HG02970 (cell line): ENCODE data around the gene EYS.

ENCODE experiments used
- ATAC-seq: cut with Tn5 transposase; IDR thresholded peaks from one replicate; pipeline ENCODE4 v1.9.1; 2021; ENCODE audit warnings: mild to moderate bottlenecking, moderate library complexity, moderate number of reproducible peaks; ENCODE audit not compliant: unreplicated experiment, low FRiP score

Gene EYS

DNA sequence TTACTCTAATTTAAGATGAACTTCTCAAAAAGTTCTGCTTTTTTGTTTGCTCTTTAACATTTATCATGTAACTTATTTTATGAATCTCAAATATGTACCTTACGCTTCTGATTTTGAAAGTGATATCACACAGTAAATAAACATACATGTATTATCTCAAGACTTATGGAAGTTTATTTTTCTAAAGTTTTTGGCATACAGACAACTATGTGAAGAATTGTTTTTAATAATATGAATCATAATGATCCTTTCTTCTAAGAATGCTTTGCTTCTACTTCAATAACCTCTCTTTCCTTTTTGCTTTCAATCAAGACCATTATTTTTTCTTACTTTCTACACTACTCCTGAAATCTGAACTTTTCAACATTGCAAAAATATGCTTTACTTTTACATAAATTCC is 816.4 kb downstream of the EYS start:
- no peak for ATAC-seq

DNA sequence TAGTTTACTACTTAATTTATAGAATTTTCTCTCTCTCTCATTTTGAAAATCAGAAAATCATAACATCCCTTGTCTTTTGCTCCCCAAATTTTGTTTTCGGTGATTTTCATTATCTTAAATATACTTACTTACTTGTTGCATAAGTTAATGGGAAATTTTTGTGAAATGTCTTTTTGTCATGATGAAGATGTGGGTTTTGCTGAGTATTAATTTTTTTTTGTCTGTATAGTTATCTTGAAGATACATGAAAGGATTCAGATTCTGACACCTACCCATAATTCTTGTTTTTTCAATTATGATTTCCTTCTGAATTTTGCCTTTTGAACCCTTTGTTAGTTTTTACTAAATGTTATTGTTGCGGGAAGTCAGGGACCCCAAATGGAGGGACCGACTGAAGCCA is 817.9 kb downstream of the EYS start:
- ATAC-seq, result no peak

DNA sequence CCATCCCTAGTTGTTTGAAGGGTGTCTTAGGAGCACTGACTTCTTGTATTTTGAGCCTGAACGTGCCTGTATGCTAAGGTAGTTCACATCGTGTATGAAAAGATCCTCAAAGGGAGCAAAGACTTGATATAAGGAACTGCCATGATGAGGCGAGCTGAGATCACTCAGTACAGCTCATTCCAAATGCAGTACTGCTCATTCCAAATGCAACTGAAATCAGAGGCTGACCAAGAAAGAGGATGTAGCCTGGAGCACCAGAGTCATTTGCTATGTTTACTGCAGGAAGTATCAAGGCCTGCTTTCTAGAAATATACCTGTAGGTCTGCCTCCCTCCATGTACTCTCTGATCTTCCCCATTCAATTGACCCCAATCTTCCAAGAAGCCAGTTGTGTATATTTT is 832.2 kb downstream of the EYS start:
- ATAC-seq, result no peak

DNA sequence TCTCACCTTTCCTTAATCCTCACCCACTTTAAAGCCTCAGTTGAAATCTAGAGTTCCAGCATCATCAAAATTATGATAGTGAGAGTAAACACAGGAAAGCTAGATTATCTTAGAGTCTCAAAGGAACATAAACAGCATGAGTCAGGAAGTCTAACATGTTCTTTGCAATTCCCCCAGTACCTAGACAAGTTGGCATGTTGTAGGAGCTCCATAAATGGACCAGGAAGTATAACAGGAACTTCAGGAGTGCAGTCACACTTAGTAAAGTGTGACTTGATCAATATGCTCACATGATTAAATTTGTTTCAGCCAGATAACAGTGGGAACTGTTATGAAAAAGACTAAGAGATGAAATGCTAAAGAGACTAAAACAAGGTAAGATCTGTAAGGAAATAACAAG is 834.4 kb downstream of the EYS start:
- ATAC-seq, result no peak

DNA sequence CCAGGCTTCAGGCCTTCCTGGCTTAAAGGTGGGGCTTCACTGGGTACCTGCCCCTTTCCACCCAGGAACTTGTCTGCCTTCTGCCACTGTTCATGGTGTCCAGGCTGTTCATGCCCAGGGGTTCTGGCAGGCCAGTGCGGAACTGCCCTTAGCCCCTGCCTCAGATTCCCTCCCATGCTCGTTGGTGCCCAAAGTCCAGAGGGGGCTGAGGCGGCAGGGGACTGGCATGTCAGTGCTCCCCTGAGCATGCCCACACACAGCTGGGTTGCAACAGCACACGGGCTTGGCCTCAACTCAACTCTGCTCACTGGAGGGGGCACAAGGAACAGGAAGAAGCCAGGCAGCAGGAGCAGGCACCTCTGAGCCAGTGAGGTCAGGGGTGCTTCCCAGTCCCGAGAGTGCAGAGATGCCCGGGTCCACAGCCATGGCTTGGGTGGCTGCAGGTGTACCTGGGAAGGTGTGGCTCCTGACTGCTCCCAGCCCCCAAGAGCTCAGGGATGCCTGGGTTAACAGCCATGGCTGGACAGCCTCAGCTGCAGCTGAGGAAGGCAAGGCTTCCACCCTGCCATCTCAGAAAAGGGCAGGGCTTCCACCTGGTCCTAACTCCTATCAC is 845.9 kb downstream of the EYS start:
- no peak for ATAC-seq

DNA sequence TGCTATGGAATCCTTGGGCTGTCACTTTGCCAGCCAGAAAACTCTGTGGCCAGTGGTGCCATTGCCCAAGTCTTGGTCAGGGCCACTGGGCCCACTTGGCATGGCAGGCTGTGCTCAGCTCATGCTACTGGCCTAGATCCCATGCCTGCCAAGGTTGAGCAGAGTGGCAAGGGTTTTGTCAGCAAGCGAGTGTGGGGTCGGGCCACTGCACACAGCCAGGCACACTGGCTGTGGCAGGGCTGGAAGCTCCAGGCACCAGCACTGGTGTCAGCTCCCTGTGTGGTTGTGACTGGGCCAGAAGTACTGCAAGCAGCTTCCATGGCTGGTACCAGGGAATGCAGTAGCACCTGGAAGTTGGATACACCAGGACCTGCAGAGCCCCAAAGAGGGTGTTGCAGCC is 846.8 kb downstream of the EYS start:
- ATAC-seq, result no peak

DNA sequence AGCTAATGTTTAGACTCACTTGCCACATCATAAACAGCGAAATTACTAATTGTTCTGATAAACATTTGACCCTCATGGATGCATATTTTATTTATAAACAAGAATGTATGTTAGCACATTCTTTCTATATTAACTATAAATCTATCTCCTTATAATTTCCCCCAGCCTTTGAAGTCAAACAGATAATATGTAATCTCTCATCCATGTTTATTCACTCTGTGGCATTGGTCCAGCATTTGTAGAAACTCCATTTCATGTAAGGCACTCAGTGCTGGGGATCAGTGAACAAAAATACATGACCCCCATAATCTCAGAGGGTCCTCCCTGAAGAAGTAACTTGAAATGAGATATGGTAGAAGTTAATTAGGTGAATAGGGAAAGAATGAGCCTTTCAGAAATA is 856.9 kb downstream of the EYS start:
- no peak for ATAC-seq

DNA sequence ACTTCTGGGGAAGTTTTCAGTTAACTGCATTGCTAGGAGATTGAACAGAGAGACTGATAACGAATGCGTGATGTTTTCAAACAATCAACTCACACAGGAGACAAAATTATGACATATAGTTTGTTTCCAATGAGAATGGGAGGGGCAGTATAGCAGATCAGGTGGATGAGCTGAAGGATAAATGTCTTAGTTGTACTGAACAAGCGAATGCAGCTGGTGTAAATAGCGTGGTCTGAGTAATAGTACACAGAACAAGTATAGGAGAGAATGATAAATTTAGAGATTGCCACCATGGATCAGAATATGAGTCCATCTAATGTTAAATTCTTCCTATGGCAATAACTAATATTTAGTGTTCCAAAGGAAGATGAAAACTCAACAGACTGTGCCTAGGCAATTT is 858.6 kb downstream of the EYS start:
- ATAC-seq, result no peak

DNA sequence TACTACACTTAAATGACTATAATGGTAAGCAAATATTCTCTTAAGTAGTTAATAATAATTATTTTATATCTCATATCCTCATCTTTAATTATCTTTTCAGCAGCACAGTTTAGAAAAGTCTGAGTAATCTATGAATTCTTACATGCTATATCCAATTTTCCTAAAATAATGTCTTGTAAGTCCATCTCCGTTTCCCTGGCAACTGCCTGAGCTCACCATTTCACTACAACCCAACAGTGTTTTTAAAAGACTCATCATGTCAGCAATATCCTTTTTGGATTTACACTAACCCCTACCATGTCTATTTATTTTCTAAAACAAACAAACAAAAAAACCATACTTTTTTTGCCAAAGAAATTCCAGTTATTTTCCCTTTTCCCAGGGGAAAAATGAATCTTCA is 859.6 kb downstream of the EYS start:
- ATAC-seq, result no peak

DNA sequence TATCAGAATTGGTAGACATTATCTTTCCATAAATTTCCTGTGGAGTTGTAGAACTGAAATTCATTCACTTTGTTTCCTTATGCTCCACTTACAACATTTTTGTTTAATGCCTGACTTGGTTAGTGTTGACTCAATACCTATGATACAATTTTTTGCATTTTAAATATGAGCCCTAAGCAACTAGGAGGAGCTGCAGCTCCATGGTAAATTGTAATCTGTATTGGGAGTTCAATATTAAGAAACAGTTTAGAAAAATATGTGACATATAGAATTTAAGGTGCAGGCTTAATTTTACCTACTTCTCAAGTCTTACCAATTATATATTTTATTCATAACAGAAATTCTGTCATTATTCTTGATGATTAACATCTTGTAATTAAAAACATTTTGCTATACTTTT is 868.3 kb downstream of the EYS start:
- no peak for ATAC-seq

DNA sequence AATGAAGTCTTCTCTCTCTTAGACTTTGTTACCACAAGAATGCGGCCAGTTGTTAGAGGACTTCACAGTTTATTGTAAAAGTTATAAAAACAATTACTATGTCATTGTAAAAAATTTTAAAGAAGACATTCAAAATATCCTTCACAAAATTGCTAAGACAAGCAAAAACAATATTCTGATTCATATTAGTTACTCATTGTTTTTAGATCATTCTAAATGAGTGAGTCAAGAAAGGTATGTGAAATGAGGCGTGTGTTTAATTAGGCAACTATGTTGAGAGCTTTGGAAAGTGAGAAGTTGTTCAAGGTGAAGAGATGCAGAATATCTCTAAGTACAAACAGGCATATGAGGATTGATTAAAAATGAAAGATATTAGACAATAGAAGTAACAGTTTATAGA is 875.3 kb downstream of the EYS start:
- ATAC-seq, result no peak

DNA sequence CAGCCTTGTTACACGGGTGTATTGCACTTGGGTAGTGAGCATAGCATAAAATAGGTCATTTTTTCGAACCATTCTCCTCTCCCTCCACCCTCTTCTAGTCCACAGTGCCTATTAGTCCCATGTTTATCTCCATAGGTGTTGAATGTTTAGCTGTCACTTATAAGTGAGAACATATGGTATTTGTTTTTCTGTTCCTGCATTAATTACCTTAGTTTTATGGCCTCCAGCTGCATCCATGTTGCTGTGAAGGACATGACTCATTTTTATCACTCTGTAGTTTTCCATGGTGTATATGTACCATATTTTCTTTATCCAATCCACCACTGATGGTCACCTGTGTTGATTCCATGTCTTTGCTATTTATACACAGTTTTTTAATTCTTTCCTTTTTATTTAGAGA is 889.5 kb downstream of the EYS start:
- no peak for ATAC-seq

DNA sequence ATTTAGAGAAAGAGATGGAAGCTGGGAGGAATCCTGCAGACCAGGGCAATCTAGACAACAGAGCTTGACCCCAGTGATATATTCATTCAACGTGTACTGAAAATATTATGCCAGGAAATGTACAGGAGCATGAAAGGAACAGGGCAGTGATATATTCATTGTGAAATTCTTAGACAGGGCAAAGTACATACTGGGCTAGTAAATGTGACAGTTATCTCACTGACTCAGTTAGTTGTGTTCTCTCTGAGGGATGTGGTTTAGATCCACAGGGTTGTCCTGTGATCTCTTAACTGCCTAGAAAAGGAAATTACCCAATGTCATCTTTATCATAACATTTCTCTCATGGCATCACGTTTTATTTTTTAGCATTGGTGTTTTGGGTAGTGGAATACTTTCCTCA is 891.3 kb downstream of the EYS start:
- ATAC-seq, result no peak

DNA sequence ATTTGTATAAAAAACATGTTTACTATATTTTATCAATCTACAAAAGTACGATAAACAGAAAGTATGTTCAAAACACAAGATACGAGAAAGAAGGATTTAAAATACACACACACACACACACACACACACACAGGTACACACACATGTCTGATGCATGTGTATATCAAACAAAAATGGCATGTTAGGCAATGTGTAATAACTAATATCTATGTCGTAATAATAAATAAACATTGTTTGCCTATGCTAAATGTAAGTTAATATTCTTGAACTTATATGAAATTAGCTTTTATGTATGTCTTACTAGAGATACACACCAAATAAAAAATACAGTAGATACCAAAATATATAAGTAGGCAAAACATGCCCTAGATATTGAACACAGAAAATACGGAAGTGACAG is 894.9 kb downstream of the EYS start:
- ATAC-seq, result no peak

DNA sequence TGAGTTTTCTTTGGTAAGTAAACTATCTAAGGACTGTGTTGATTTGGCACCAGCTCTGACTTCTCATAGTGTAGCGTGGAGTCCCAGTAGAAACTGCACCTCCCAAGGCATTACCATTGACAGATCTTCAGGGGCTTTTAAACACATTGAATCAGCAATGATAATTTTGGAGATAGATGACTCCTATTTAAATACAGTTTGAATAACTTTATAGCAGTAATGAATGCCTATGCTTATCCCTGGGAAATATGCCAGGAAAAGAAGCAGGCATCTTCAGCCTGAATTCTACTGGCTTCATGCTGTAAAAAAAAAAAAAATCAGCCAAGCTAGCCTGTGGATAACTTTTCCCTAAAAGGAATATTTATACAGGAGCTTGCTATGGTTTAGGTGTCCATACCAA is 895.9 kb downstream of the EYS start:
- ATAC-seq, result no peak

DNA sequence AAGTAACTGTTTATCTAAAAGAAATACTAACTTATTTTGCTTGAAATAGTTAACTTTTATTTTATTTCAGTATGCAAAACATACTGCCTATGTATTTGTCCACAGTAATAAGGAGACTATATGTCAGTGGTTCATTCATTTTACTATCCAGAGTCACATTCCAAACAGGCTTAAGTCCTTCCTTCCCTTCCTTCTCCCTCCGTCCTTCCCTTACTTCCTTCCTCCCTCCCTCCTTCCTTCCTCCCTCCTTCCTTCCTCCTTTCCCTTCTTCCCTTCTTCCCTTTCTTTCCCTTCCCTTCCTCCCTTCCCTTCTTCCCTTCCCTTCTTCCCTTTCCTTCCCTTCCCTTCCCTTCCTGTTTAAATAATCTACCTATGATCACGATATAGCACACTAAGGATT is 899.2 kb downstream of the EYS start:
- ATAC-seq, result no peak

DNA sequence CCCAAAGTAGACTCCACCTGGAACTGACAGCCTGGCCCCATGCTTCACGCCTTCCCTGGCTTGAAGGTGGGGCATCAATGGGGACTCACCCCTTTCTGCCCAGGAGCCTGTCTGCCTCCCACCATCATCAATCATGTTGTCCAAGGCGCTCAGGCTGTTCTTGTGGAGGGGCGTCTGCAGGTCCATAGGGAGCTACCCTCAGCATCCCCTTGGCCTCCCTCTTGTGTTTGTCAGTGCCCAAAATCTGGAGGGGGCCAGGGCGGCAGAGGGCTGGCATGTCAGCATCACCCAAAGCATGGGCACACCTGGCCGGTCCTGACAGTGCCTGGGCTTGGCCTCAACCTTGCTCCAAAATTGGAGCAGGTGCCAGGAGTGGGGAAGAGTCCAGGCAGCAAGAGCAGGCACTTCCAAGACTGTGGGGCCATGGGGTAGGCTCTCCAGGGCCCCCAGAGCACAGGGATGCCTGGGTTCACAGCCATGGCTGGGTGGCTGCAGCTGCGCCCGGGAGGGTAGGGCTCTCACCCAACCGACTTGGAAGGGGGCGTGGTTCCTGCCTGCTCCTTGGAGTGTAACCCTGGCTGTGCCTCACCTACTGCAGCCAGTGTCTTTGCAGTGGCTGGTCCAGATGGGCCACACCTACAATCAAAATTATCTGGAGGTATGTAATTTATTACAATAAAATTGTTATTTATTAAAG is 903.4 kb downstream of the EYS start:
- ATAC-seq, result no peak

DNA sequence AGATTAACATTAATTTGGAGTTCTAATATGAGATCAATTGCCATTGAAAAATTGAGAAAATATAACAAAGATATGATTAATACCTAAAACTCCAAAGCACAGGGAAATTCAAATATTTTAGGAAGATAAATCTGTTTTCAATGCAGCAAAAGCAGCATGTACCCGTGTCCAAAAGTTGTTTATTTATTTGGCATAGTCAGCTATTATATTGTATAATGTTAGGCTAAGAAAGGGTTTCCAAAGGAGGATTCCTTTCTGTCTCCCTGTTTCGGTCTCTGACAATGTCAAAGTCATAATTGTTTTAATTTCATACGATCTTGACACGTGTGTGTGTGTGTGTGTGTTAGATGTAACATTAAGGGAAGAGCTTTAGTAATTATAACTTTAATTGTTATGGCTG is 914.5 kb downstream of the EYS start:
- ATAC-seq, result no peak

DNA sequence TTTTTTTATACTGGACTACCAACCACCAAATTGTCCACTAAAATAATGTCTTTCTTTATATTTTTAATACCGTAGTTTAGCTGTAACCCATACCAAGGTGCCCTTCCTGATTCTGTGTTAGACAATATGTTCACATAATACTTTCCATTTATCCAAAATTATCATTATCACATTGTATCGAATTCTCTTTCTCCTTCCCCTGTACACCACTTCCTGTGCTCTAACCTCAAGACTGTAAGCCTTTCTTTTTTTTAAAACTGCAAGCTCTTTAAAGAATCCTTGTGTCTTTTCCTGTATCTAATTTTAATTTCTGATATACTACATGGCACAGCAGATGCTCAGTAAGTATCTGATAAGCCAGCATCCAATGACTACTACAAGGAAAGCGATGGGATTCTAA is 917.5 kb downstream of the EYS start:
- ATAC-seq, result no peak

DNA sequence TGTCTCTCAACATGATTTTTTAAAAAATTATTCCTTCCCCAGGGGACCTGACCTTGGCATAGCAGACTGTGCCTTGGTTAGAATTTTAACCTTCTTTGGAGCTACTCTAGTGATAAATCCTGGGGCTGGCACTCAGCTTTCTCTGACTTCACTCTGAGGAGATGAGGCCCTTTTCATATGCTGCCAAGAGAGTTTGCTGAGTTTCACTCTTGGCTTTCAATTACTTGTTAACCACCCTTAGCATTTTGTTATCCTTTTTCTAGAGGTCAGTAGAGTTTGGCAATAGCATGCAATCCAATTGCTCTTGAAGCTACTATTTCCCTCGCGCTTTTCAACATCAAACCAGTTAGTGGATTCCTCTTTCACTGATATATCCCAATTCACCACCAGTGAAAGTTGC is 920.3 kb downstream of the EYS start:
- ATAC-seq, result no peak

DNA sequence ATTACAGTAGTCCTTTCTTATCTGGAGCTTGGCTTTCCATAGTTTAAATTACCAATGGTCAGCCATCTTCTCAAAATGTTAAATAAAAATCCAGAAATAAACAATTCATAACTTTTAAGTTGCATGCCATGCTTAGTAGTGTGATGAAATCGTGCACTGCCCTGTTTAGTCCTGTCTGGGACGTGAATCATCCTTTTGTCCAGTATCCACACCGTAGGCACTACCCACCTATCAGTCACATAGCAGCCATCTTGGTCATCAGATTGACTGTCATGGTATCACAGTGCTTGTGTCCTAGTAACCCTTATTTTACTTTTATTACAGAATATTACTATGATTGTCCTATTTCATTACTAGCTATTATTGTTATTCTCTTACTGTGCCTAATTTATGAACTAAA is 924.1 kb downstream of the EYS start:
- no peak for ATAC-seq

DNA sequence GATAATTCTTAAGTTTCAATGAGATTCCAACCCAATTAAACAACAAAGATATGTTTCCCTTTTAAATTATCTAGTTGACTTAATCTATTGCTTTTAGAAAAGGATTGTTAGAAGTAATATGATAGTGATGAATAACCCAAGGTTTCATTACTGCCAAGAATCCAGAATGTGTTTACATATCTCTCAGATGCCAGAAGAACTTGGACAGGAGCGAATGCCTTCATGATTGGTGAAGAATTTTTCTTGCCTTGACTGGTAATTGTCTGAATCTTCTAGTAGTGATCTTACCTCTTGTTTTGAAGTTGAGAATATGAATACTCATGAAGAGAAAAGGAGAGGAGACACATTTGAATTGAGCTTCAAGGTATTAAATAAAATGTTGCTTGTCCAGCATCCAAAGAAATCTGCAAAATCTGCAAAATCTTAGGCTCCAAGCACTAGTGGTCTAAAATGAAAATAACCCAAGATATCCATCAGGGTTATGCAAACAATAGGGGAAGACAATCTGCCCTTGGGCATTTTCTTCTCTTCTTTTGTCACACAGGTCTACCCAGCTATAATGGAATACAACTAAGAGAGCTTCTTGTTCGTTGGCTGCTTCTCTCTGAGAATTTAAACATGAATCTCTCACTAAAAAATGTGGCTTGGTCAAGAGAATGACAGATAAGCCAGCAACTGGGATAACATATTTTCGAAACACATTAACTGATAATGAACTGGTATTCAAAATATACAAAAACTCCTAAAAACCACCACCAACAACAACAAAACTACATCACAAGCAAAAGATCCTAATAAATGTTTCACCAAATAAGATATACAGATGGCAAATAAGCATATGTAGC is 928.9 kb downstream of the EYS start:
- no peak for ATAC-seq
